Measurements from ENCODE around the gene C1orf146.
"Not testable (repeated sequence)": the region's sequence is repeated elsewhere in the genome, so short reads cannot be mapped to it uniquely, and the experiment has no call there.

C1orf146 gene

GRCh38 chr1:92276082-92276481 lies 58.4 kb downstream of the C1orf146 start:
- H3K9ac ChIP-seq: no peak overlapping the region
- no peak overlapping the region for H3K4me3 ChIP-seq (ENCODE audit: low read depth, low read length)
- no peak overlapping the region for H3K27ac ChIP-seq
- no peaks in the 10 kb centered on the region for H3K79me2 ChIP-seq
- no peak for TF ChIP-seq CTCF (IDR thresholded peaks at IDR 0.05)
- H3K4me1 ChIP-seq: no peaks in the 10 kb centered on the region
- no peak overlapping the region for H2AFZ ChIP-seq
- H3K9me3 ChIP-seq (ENCODE audit: control insufficient read depth, low read length): no peaks in the 10 kb centered on the region
- H3K4me2 ChIP-seq (ENCODE audit: low read length): no peak overlapping the region
- H3K36me3 ChIP-seq (ENCODE audit: control insufficient read depth, insufficient read depth, low read length): no peaks in the 10 kb centered on the region
- H3K27me3 ChIP-seq (ENCODE audit: control insufficient read depth, insufficient read depth, low read length): no peaks in the 10 kb centered on the region

- H3K36me3 ChIP-seq (ENCODE audit: control insufficient read depth, insufficient read depth, low read length): no peaks in the 10 kb centered on the region
- no peak for TF ChIP-seq CTCF (IDR thresholded peaks at IDR 0.05)
- H3K27me3 ChIP-seq (ENCODE audit: control insufficient read depth, insufficient read depth, low read length): no peaks in the 10 kb centered on the region
- no peaks in the 10 kb centered on the region for H3K4me1 ChIP-seq
- H3K9ac ChIP-seq: no peak overlapping the region
- no peak overlapping the region for H3K27ac ChIP-seq
- H3K4me2 ChIP-seq (ENCODE audit: low read length): no peak overlapping the region
- H3K4me3 ChIP-seq (ENCODE audit: low read depth, low read length): no peak overlapping the region
- no peaks in the 10 kb centered on the region for H3K9me3 ChIP-seq (ENCODE audit: control insufficient read depth, low read length)
- H3K79me2 ChIP-seq: no peaks in the 10 kb centered on the region
- no peak overlapping the region for H2AFZ ChIP-seq
Measured at GRCh38 chr1:92277105-92277723, 59.5 kb downstream of the C1orf146 start.

GRCh38 chr1:92279781-92280180 lies 62.1 kb downstream of the C1orf146 start:
- H3K79me2 ChIP-seq; H3K4me3 ChIP-seq (ENCODE audit: low read depth, low read length); H3K4me2 ChIP-seq (ENCODE audit: low read length); H3K36me3 ChIP-seq (ENCODE audit: control insufficient read depth, insufficient read depth, low read length); H3K27me3 ChIP-seq (ENCODE audit: control insufficient read depth, insufficient read depth, low read length); H2AFZ ChIP-seq; H3K4me1 ChIP-seq; H3K27ac ChIP-seq; H3K9ac ChIP-seq; H3K9me3 ChIP-seq (ENCODE audit: control insufficient read depth, low read length): not testable (repeated sequence)

- H3K4me3 ChIP-seq (ENCODE audit: low read depth, low read length); H3K79me2 ChIP-seq; H3K9me3 ChIP-seq (ENCODE audit: control insufficient read depth, low read length); H3K36me3 ChIP-seq (ENCODE audit: control insufficient read depth, insufficient read depth, low read length); H2AFZ ChIP-seq; H3K4me2 ChIP-seq (ENCODE audit: low read length); H3K9ac ChIP-seq; H3K27me3 ChIP-seq (ENCODE audit: control insufficient read depth, insufficient read depth, low read length); H3K4me1 ChIP-seq; H3K27ac ChIP-seq: not testable (repeated sequence)
Measured at GRCh38 chr1:92281411-92281810, 63.7 kb downstream of the C1orf146 start.

GRCh38 chr1:92291372-92291999 lies 73.8 kb downstream of the C1orf146 start:
- no peaks in the 10 kb centered on the region for H3K9me3 ChIP-seq (ENCODE audit: control insufficient read depth, low read length)
- no peaks in the 10 kb centered on the region for H3K36me3 ChIP-seq (ENCODE audit: control insufficient read depth, insufficient read depth, low read length)
- TF ChIP-seq CTCF (IDR thresholded peaks at IDR 0.05): peak; percentile 29
- H3K4me2 ChIP-seq (ENCODE audit: low read length): no peak overlapping the region
- no peaks in the 10 kb centered on the region for H3K27me3 ChIP-seq (ENCODE audit: control insufficient read depth, insufficient read depth, low read length)
- no peak overlapping the region for H3K9ac ChIP-seq
- no peaks in the 10 kb centered on the region for H3K4me1 ChIP-seq
- no peak overlapping the region for H3K4me3 ChIP-seq (ENCODE audit: low read depth, low read length)
- H3K79me2 ChIP-seq: no peaks in the 10 kb centered on the region
- no peak overlapping the region for H2AFZ ChIP-seq
- no peak overlapping the region for H3K27ac ChIP-seq
